GM12878 (cell line): Measurements from ENCODE around the gene DOCK2.

ENCODE experiments used
- CHD2 ChIP-seq: IDR thresholded peaks from 2 replicates; pipeline ENCODE4 v1.6.1; 2011; ENCODE audit warnings: low read depth, low read length, improper control_type of control experiment, borderline replicate concordance
- CREB1 ChIP-seq: IDR thresholded peaks from 2 replicates; pipeline ENCODE4 v1.6.1; 2012; ENCODE audit warnings: low read depth, mild to moderate bottlenecking, inconsistent platforms
- NR2F1 ChIP-seq: fragments of 450-650 bp; conservative IDR thresholded peaks from 2 replicates; pipeline ENCODE4 v1.6.1; 2017; ENCODE audit warnings: mild to moderate bottlenecking
- SRF ChIP-seq, 2 experiments: IDR thresholded peaks; 2 replicates each; pipeline ENCODE4 v1.6.1; 2011; ENCODE audit warnings: low read depth in 2 of 2, low read length in 2 of 2, mild to moderate bottlenecking in 1 of 2, moderate library complexity in 1 of 2
- TF ChIP-seq, protein P1 (sequence below), 3 experiments: IDR thresholded peaks in 2 of 3; conservative IDR thresholded peaks in 1 of 3; 2 replicates each; pipeline ENCODE4 v1.5.1; 2011; ENCODE audit warnings: low read depth in 3 of 3, low read length in 3 of 3, mild to moderate bottlenecking in 3 of 3, control low read depth in 2 of 3, moderate library complexity in 2 of 3, inconsistent platforms in 1 of 3, mixed read lengths in 1 of 3; ENCODE audit not compliant: control insufficient read depth in 2 of 3, insufficient read depth in 1 of 3; ENCODE audit errors: extremely low read depth in 1 of 3

DNA sequence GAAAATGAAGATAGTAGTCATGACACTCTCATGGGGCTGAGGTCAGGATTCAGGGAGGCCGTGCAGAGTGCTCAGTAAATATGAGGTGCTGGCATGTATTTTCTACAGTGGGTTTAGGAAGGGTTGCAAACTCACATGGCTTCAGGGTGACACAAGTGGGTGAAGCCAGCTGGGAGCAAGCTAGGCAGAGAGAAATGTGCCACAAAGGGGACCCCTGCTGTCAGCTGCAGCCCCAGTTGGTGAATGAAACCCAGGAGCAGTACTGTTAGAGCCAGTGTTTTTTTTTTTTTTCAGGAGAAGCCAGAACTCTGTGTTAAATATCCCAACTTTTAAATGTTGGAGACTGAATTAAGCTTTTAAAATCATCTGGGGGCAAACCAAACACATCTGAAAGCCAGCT is 267.9 kb downstream of the DOCK2 start:
- TF ChIP-seq CHD2 (no peak), NR2F1 (no peak), CREB1 (no peak), SRF (IDR thresholded peaks at IDR 0.05; ENCODE audit: low read depth in 2 of 2, low read length in 2 of 2) (no peak)
- TF ChIP-seq, protein P1, sequence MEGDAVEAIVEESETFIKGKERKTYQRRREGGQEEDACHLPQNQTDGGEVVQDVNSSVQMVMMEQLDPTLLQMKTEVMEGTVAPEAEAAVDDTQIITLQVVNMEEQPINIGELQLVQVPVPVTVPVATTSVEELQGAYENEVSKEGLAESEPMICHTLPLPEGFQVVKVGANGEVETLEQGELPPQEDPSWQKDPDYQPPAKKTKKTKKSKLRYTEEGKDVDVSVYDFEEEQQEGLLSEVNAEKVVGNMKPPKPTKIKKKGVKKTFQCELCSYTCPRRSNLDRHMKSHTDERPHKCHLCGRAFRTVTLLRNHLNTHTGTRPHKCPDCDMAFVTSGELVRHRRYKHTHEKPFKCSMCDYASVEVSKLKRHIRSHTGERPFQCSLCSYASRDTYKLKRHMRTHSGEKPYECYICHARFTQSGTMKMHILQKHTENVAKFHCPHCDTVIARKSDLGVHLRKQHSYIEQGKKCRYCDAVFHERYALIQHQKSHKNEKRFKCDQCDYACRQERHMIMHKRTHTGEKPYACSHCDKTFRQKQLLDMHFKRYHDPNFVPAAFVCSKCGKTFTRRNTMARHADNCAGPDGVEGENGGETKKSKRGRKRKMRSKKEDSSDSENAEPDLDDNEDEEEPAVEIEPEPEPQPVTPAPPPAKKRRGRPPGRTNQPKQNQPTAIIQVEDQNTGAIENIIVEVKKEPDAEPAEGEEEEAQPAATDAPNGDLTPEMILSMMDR (IDR thresholded peaks at IDR 0.05 in 2 of 3, conservative IDR thresholded peaks at IDR 0.05 in 1 of 3; ENCODE audit: control insufficient read depth in 2 of 3, extremely low read depth in 1 of 3, insufficient read depth in 1 of 3, low read depth in 3 of 3, low read length in 3 of 3) = no peak
